ENCODE results near the gene STOX1.

DNA sequence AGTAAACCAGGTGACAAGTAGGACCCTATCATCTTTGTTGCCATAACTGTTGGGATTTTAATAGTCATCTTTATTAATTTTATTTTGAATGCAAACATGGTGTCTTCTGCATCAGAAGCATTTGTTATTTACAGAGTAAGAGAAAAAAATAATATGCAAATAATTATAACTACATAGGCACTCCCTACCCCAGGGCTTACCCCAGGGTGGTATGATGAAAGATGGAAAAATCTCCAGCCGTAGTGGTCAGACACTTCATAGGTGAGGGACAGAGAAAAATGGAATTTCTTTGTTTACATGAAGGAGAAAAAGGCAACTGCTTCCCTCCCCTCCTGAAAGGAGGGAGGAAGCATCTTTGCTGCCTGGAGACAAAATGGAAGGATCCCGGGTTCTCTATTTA, 29.7 kb downstream of the STOX1 start:
- no peak for TF ChIP-seq RCOR1 (conservative IDR thresholded peaks at IDR 0.05; ENCODE audit: low read depth, low read length)
- TF ChIP-seq RAD21 (IDR thresholded peaks at IDR 0.05; ENCODE audit: insufficient read depth, low read depth, low read length): no peak

All from GM12878 (cell line).